Tibial artery (tissue), 4 donors: ENCODE data around the gene ZNF568.

Source experiments
- DNase-seq, 2 donors: peaks; one replicate each; pipeline ENCODE4 v3.0.0-alpha.2; 2019
- H3K27ac ChIP-seq, 2 donors: fragments of 200-600 bp; sonication (generic) in 1 of 2; 1 replicate in 1 of 2; 2 replicates in 1 of 2; pipeline ENCODE4 v1.5.1; 2018 to 2019; ENCODE audit warnings: mild to moderate bottlenecking in 1 of 2
- H3K27me3 ChIP-seq, 2 donors: fragments of 200-600 bp; sonication (generic) in 1 of 2; one replicate each; pipeline versions ENCODE4 v1.5.1 to v1.6.0; 2016 to 2019
- H3K36me3 ChIP-seq, 3 donors: fragments of 200-600 bp; sonication (generic) in 2 of 3; one replicate each; pipeline ENCODE4 v1.5.1; 2016 to 2019; ENCODE audit warnings: mild to moderate bottlenecking in 2 of 3
- H3K4me1 ChIP-seq, 4 donors: fragments of 200-600 bp; sonication (generic) in 2 of 4; 1 replicate in 3 of 4; 2 replicates in 1 of 4; pipeline ENCODE4 v1.5.1; 2016 to 2019
- H3K4me3 ChIP-seq, 2 donors: fragments of 200-600 bp; sonication (generic) in 1 of 2; 1 replicate in 1 of 2; 2 replicates in 1 of 2; pipeline ENCODE4 v1.5.1; 2018 to 2019; ENCODE audit warnings: mild to moderate bottlenecking in 2 of 2
- H3K9me3 ChIP-seq, 3 donors: fragments of 200-600 bp; sonication (generic) in 1 of 3; one replicate each; pipeline ENCODE4 v1.5.1; 2016 to 2019
- CTCF ChIP-seq, 2 experiments: fragments of 200-600 bp in 1 of 2; fragments of 450-650 bp in 1 of 2; IDR thresholded peaks; one replicate each; pipeline ENCODE4 v1.5.1; 2017 to 2019; ENCODE audit warnings: antibody characterized with exemption in 2 of 2, mild to moderate bottlenecking in 1 of 2, moderate library complexity in 1 of 2
- intact Hi-C: fragments of 100-400 bp; cut with DNase I; formaldehyde crosslinking; loops from one replicate; pipeline ENCODE4 v1.15.0; 2023; ENCODE audit warnings: low total_unique reads

Gene ZNF568

GRCh38 chr19:36986131-36986530 lies 70.0 kb downstream of the ZNF568 start:
- Histone ChIP-seq H3K4me3 (no peak overlapping the region), H3K36me3 (peaks cover 39 to 62% (median 51%) of the 10 kb centered on the region in 3 donors), H3K27me3 (no peaks in the 10 kb centered on the region), H3K9me3 (peaks cover 0 to 34% (median 6%) of the 10 kb centered on the region in 3 donors), H3K4me1 (no peaks in the 10 kb centered on the region), H3K27ac (no peak overlapping the region)
- intact Hi-C loops = no loop called here
- DNase-seq = no peak
- no peak for TF ChIP-seq CTCF (IDR thresholded peaks at IDR 0.05)

DNA sequence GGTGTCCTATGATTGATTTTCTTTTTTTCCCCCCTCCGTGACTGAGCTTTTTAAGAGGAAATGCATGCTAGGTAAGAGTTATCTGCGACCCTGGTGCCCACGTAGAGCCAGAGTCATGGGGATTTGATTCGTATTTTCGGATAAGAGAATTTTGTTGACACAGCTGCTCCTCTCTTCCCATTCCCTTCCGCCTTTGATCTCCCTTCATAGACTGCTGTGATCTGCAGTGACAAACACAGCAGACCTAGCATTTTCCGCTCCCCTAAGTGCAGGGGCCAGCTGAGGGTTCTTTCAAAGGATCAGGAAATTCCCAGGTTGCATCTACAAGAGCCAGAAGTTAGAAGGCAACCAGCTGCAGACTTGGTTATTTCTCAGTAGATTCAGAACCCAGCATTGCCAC lies 70.5 kb downstream of the ZNF568 start:
- no peak overlapping the region for H3K27ac ChIP-seq
- TF ChIP-seq CTCF (IDR thresholded peaks at IDR 0.05) = no peak
- H3K27me3 ChIP-seq = no peaks in the 10 kb centered on the region
- H3K4me1 ChIP-seq = no peaks in the 10 kb centered on the region
- DNase-seq = no peak
- intact Hi-C loops = no loop called here
- H3K9me3 ChIP-seq = peaks cover 0 to 39% (median 6%) of the 10 kb centered on the region in 3 donors
- peaks cover 40 to 62% (median 51%) of the 10 kb centered on the region in 3 donors for H3K36me3 ChIP-seq
- no peak overlapping the region for H3K4me3 ChIP-seq

- no peaks in the 10 kb centered on the region for H3K27me3 ChIP-seq
Measured at GRCh38 chr19:36987091-36987490, 71.0 kb downstream of the ZNF568 start.

GRCh38 chr19:36997152-36997842 lies 81.2 kb downstream of the ZNF568 start:
- H3K27me3 ChIP-seq = no peaks in the 10 kb centered on the region
- TF ChIP-seq CTCF (IDR thresholded peaks at IDR 0.05) = no peak
- intact Hi-C loops = no loop called here
- no peaks in the 10 kb centered on the region for H3K4me1 ChIP-seq
- peaks cover 0 to 80% (median 22%) of the 10 kb centered on the region in 3 donors for H3K9me3 ChIP-seq
- H3K4me3 ChIP-seq = no peak overlapping the region
- peaks cover 60 to 67% (median 60%) of the 10 kb centered on the region in 3 donors for H3K36me3 ChIP-seq
- no peak overlapping the region for H3K27ac ChIP-seq
- DNase-seq = no peak

More at GRCh38 chr19:36987091-36987490, 71.0 kb downstream of the ZNF568 start:
- DNase-seq = no peak
- H3K36me3 ChIP-seq = peaks cover 43 to 65% (median 54%) of the 10 kb centered on the region in 3 donors
- peaks cover 0 to 42% (median 6%) of the 10 kb centered on the region in 3 donors for H3K9me3 ChIP-seq
- no peaks in the 10 kb centered on the region for H3K4me1 ChIP-seq
- intact Hi-C loops = no loop called here
- no peak for TF ChIP-seq CTCF (IDR thresholded peaks at IDR 0.05)
- H3K4me3 ChIP-seq = no peak overlapping the region
- no peak overlapping the region for H3K27ac ChIP-seq

DNA sequence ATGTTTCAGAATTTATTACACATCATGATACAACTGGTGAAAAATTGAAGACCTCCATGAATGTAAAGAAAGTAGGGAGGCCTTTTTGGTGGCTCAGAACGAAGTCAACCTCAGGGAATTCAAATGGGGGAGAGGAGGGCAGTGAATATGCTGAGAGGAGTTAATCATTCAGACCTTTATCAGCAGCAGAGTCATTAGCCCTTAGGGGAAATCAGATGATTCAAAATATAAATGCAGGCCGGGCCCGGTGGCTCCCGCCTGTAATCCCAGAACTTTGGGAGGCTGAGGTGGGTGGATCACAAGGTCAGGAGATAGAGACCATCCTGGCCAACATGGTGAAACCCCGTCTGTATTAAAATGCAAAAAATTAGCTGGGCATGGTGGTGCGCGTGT lies 81.7 kb downstream of the ZNF568 start:
- H3K27me3 ChIP-seq = no peaks in the 10 kb centered on the region
- TF ChIP-seq CTCF (IDR thresholded peaks at IDR 0.05) = no peak

More for the DNA sequence above, 81.7 kb downstream of the ZNF568 start:
- Histone ChIP-seq H3K4me1 (no peaks in the 10 kb centered on the region), H3K9me3 (peaks cover 0 to 80% (median 19%) of the 10 kb centered on the region in 3 donors), H3K36me3 (peaks cover 54 to 67% (median 55%) of the 10 kb centered on the region in 3 donors), H3K4me3 (no peak overlapping the region), H3K27ac (no peak overlapping the region)
- intact Hi-C loops = no loop called here
- DNase-seq = no peak
